Breast epithelium (tissue), 3 donors: ENCODE results near the gene CCDC12.

Experiments used
- POLR2AphosphoS5 ChIP-seq, 3 donors: sonication (generic); formaldehyde crosslinking; IDR thresholded peaks; one replicate each; pipeline ENCODE4 v1.6.1; 2017; ENCODE audit warnings: antibody characterized with exemption in 3 of 3
- TF ChIP-seq, protein P1 (sequence below), 3 donors: fragments of 450-650 bp; IDR thresholded peaks; one replicate each; pipeline ENCODE4 v1.5.1; 2016 to 2017; ENCODE audit warnings: antibody characterized with exemption in 3 of 3, mild to moderate bottlenecking in 3 of 3, moderate library complexity in 3 of 3

DNA sequence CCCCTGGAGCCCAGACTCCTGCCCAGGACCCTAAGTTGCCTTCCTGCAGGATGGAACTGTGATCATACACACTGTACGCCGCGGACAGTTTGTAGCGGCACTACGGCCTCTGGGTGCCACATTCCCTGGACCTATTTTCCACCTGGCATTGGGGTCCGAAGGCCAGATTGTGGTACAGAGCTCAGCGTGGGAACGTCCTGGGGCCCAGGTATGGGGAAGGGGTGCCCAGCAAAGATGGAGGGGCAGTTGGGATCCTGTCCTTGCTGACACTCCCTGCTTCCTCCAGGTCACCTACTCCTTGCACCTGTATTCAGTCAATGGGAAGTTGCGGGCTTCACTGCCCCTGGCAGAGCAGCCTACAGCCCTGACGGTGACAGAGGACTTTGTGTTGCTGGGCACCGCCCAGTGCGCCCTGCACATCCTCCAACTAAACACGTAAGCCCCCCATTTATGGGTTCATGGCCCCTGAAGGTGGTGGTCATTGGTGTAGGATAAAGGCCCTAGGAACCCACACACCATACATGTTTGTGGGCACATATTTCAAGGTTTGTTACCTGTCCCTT, 31.8 kb upstream of the CCDC12 start:
- TF ChIP-seq, protein P1, sequence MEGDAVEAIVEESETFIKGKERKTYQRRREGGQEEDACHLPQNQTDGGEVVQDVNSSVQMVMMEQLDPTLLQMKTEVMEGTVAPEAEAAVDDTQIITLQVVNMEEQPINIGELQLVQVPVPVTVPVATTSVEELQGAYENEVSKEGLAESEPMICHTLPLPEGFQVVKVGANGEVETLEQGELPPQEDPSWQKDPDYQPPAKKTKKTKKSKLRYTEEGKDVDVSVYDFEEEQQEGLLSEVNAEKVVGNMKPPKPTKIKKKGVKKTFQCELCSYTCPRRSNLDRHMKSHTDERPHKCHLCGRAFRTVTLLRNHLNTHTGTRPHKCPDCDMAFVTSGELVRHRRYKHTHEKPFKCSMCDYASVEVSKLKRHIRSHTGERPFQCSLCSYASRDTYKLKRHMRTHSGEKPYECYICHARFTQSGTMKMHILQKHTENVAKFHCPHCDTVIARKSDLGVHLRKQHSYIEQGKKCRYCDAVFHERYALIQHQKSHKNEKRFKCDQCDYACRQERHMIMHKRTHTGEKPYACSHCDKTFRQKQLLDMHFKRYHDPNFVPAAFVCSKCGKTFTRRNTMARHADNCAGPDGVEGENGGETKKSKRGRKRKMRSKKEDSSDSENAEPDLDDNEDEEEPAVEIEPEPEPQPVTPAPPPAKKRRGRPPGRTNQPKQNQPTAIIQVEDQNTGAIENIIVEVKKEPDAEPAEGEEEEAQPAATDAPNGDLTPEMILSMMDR (IDR thresholded peaks at IDR 0.05), result no peak
- TF ChIP-seq POLR2AphosphoS5 (IDR thresholded peaks at IDR 0.05), result no peak
